ENCODE data around the gene C1QTNF4.

- TF ChIP-seq CTCF (IDR thresholded peaks at IDR 0.05; ENCODE audit: borderline replicate concordance, extremely low read depth, low read length, poor library complexity, severe bottlenecking) = no peak
- TF ChIP-seq EZH2 (IDR thresholded peaks at IDR 0.05; ENCODE audit: borderline replicate concordance, low read depth, low read length, severe bottlenecking) = no peak
These were observed 22.9 kb downstream of the C1QTNF4 start for GRCh38 chr11:47571357-47571729.
